Measurements from ENCODE around the gene RASSF4.

Gene RASSF4, protein sequence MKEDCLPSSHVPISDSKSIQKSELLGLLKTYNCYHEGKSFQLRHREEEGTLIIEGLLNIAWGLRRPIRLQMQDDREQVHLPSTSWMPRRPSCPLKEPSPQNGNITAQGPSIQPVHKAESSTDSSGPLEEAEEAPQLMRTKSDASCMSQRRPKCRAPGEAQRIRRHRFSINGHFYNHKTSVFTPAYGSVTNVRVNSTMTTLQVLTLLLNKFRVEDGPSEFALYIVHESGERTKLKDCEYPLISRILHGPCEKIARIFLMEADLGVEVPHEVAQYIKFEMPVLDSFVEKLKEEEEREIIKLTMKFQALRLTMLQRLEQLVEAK

DNA sequence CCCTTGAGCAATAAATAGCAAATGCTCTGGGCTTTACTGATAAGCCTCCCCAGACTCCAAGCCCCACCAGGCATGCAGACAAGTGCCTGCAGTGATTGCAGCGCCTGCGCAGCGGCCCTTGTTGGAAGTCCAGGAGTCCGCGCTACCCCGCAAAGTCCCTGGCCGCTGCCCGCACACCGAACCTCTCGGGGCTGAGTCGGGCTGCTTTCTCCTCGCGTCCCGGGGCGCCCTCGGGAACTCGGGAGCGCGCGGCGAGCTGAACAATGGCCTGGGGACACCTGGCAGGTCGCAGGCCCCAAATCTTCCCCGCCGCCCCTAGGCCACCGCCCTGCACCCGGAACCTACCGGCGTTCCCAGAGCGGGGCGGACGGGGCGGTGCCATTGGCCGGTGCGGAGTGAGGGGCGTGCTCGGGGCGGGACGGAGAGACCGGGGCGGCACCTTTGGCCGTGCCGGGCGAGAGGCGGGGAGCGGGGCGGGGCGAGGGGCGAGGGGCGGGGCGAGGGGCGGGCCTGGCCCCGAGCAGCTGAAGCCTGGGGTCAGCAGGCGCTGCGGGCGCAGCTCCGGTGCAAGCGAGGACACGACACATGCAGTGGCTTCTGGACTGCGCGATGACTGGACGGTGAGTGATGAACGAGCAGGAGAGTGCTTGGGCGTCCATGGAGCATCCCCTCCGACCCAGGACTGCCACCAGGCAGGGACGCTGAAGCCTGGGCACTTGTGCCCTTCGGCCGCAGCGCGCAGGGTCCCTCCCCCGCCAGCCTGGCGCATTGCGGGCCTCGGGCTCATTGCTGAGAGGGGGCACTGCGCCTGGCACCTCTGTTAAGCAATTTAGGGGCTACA is at the start of gene RASSF4:
Gene RASSF4 (plus strand): TSS at position 556 of the 841 bp plus-strand sequence. CDS start 10,401 bp downstream, outside the sequence.
- peak; percentile 7 to 41 for DNase-seq

DNA sequence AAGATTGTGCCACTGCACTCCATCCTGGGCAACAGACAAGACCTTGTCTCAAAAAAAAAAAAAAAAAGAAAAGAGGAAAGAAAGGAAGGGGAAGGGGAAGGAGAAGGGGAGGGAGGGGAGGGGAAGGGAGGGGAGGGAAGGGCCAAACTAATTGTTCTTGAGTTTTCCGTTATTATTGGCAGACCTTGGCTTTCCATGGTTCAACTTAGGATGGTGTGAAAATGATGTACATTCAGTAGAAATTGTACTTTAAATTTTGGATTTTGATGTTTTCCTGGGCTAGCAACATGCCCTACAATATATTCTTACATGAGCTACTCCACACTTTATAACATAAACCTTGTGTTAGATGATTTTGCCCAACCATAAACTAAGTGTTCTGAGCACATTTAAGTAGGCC is 49.7 kb upstream of the RASSF4 start:
- DNase-seq, result no peak

DNA sequence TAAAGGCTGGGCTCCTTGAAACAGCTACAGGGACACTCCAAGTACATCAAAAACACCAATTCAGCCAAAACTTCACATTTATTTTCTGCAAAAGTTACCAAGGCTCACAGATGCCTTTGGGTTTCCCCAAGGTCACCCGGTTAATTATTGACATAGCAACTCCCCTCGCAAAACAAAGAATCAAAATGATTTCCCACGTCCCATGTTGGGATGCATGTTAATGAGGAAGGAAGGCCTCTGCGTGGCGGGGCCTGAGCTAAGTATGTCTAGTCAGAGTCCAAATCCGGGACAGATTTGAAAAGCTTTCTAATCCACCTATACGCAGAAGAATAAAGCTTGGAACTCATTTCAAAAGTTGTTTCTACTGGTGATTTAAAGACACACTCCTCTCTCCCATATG is 49.0 kb upstream of the RASSF4 start:
- no peak for DNase-seq

DNA sequence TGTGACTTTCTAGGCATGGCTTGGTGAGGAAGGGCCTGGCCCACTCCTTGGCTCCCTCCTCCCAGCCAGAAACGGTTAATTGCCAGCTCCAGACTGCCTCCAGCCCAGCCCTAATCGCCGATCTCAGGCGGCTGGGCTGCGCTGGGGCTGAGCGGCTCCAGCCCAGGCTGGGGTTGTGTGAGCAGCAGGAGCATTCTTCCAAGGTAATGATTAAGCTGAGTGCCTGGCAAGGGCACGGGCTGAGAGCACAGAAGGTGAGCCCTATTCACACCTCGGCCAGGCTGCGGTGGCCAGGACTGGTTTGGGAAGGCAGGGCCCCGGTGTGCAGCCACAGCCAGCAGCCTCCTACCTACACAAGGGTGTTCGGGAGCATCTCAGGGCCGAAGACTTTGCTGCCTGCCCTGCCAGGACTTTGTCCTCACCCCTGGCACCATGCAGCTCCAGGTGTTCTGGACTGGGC is 48.5 kb upstream of the RASSF4 start, which contains the start of gene TMEM72:
Gene TMEM72 (plus strand): TSS at position 257 of the 460 bp plus-strand sequence. CDS start 176 bp downstream, at position 433.
- no peak for DNase-seq

DNA sequence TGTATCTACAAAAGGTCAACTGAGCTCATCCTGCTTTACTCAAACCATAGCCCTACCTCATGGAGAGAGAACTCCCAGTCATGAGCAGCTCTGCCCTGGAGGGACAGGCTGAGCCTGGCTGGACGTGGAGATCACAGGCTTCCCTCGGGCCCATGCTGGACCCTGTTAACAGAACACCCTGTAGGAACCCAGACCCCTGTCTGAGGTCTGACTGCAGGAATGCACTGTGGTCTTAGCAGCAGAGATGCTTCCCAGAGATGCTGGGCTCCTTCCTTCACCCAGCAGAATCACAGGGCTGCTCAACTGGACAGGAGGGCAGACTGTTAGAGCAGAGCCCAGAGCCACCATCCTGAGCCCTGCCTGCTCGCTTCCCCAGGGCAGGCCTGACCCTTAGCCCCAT is 47.7 kb upstream of the RASSF4 start:
- DNase-seq, result no peak

DNA sequence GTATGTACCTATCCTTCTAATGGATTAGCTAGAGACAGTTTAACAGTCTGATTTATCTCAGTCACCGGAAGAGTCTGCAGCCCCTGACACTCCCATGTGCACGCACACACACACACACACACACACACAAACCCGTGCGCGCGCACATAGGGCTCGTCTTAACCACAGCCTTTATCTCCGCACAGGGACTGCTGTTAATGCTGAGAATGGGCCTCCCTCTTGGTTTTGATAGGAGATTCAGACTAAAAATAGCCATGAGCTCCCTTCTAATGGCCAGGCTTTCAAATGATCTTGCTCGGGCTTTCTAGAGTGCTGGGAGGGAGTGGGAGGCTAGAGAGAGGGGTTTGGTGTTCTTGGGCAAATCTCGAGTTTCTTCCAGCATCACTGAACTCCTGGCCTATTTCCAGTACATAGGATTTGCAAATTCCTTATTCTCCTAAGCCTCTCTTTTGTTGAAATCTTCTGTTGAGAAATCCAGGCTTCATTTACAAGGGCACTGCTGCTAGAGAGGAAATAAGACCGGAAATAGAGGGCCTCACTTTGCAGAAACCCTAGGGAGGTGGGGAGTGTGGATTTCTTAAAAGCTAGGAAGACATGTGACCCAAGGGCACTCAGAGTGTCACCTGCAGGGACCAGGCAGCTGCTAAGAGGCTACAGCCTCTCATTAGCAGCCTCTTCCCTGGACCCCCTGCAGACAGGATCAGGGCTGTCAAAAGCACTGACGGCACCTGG is 46.1 kb upstream of the RASSF4 start:
- no peak for DNase-seq

DNA sequence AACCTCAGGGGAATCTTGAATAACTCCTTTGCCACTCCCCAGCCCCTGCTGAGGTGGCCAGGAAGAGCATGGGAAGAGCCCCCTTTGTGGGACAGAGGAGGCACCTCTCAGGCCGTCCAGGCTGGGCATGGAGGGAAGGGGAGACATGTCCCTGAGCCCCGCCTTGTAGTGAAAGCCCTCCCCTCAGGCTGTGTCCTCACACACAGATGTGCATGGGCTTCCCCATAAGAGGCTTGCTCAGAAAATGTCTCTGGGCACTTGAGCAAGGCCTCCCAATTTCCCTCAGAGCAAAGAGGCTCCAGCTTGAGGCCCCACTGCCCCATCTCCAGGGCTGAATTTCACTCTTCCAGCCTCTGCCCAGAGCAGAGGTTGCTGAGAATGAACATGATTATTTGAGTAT is 44.7 kb upstream of the RASSF4 start:
- DNase-seq, result no peak

DNA sequence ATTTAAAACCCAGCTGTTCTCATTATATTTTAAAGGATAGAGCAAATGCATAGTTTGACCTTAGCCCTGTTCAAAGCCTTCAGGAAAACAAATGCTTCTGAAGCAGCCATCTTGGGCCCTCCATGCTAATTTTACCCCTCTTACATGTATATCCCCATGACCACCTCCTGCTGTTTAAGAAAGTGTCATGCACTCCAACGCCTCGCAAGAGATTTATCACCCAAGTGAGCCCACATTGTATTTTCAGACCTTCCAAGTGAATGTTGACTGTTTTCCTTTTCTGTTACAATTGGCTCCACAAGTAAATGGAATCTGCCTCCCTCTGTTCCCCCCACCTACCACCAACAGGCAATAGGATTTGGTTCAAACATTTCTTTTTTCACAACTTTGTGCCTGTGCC is 43.2 kb upstream of the RASSF4 start:
- no peak for DNase-seq

DNA sequence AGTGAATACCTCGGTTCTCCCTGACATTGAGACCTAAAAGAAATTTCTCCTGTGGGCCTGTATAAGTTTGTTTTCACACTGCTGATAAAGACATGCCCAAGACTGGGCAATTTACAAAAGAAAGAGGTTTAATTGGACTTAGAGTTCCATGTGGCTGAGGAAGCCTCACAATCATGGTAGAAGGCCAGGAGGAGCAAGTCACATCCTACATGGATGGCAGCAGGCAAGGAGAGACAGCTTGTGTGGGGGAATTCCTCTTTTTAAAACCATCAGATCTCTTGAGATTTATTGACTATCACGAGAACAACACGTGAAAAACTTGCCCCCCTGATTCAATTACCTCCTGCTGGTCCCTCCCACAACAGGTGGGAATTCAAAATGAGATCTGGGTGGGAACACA is 41.8 kb upstream of the RASSF4 start:
- DNase-seq, result no peak

DNA sequence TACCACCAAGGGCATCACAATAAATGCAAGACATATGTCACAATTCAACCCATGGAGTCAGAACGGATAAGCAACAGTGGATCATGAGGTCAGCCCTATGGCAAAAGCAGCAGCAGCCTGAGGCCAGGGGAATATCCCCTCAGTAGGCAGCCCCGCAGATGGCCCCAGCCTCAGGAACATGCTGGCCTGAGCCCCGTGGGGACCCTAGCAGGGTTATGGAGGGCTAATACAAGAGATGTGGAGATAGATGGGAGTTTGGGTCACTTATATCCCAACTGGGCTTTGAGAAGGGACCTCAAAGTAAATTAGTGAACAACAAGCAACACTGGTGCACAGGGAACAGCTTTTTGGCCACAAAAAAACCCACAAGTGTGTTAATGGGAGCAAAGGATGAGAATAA is 39.4 kb upstream of the RASSF4 start:
- DNase-seq, result no peak

DNA sequence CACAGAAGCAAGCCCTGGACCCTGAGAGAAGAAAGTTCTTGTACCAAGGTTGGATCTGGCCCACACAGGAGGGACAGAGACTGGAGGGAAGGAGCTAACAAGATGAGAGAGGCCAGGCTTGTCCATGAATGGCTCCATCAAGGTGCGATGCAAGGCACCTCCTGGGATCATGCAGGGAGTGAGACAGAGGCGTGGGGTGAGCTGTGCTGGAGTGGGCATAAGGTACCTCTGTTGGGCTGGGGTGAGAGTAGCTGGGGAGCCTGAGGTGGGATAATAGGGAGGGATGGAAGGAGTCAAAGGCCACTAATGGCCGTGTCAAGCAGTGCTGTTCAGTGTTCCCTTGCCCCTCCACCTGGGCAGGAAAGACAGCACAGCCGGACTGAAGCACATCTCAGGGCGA is 38.5 kb upstream of the RASSF4 start:
- no peak for DNase-seq

DNA sequence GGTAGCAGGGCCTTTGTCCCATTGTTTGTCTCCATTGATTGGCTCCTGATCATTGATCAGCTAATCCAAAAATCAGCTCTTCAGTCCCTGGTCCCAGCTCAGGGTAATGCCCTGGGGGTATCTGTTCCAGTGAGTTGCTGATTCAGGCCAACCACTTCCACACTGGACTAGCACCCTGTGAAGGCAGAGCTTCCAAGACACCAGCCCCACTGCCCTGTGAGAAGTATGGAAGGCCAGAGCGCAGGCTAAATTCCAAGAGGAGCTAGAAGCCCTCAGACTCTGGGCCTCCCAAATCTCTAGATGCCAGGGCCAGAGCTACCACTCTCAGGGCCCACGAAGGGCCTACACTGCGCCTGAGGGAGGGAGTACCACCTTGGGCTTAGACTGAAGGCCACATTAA is 38.1 kb upstream of the RASSF4 start:
- DNase-seq, result no peak

DNA sequence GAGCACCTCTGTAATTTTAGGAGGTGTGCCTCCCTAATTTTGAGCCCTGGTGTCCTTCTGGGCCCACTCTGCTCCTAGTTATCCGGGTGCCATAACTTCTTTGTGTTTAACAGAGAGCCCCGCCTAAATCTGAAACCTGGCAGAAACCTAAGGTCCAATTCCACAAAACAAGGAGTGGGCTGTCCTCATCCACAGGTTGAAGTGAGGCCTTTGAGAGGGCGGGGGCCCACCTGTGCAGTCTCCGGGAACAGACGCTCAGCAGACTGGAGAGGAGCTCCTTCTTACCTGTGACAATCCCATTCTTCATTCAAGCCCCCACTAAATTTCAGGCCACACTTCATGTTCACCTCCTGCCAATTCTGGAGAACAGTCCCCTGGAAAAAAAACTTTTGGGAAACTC is 37.6 kb upstream of the RASSF4 start:
- DNase-seq, result no peak

DNA sequence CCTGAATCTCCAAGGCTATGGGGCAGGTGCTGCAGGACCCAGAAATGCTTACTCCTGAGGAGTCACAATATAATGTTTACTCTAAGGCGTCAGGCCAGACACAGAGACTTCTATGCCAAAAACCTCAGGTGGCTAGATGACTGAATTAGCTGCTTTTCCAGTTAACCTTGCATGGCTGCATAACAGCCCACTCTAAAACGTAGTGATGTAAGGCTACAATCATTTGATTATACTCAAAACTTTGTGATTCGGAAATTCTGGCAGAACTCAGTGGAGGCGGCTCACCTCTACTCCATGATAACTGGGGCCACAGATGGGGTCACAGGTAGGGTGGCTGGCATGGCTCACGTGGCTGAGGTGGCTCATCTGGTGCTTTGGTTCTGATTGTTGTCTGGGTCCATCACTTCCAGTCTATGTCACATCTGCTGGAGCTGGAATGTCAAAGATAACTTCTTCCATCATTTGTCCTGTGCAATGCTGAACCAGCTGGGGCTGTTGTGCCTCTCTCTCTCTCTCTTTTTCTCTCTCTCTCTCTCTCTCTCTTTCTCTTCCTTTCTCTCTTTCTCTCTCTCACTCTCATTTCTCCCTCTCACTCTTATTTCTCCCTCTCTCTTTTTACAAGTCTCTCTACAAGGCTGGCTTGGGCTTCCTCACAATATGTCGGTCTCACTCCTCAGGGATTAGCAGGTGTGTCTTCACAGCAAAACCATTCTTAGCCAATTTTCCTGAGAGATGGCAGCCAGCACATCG is 36.6 kb upstream of the RASSF4 start:
- DNase-seq, result no peak

DNA sequence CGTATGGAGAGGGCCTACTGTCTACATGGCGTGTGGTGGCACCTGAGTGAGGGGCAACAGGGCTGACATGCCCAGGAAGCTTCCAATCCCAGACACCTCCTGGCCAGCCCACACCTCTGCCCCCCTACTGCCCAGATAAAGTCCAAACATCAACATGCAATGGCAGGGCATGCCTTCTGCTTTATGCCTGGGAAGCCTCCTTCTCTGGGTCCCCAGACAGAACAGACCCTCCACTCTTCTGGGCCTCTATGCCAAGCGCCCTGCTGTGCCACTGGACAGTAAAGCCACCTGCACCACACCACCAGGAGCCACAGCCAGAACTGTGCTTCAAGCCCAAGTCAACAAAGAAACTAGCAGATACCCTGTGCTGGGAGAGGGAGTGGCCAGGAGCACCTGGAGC is 36.0 kb upstream of the RASSF4 start:
- DNase-seq, result no peak

DNA sequence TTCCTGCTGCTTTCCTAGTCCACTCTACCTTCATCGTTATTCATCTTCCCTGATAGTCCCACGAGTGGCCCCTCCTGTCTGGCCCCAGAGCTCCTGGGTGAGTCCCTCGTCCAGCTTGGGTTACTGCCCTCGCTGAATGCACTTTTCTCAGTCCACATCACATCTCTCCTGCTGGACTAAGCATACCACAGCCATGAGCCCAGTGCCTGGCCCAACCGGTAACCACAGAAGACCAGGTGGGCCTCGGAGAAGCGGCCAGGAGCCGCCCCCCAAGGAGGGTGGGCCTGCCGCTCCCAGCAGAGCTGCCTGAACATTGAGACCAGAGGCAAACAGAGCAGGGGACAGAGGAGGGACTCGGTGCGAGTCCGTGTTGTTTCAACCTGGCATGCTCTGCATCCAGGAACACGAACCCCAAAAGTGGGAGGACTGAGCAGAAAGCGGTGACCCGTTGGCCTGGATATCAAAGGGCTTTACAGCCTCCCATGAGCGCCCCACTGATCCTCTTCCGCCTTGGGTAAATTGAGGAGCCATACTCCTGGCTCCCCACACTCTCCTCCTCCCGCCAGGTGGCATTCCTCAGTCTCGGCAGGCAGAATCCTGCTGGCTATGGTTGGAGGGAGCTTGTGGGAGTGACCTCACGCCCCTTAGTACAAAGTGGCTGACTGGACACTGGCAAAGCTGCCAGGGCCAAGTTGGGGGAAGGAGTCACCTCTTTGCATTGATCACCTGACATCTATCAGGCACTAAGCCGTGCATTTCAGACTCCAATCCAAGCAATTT is 35.2 kb upstream of the RASSF4 start:
- DNase-seq, result no peak

DNA sequence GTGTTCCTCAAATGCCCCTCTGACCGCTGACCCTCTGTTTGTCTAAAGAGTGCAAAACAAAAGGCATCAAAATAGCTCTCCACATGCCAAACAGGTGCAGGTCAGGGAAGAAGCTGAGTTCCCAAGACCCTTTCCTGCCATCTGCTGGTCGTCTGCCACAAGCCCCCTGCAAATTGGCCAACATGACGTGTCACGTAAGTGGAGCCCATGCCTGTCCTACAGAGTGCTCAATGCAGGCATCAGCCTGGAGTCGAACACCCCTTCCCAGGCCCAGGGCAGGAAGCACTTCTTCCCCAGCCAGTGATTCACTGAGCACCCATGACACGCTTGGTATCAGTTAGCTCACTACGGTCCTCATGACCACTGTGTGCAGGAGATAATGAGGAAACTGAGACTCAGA is 34.4 kb upstream of the RASSF4 start:
- DNase-seq, result no peak

DNA sequence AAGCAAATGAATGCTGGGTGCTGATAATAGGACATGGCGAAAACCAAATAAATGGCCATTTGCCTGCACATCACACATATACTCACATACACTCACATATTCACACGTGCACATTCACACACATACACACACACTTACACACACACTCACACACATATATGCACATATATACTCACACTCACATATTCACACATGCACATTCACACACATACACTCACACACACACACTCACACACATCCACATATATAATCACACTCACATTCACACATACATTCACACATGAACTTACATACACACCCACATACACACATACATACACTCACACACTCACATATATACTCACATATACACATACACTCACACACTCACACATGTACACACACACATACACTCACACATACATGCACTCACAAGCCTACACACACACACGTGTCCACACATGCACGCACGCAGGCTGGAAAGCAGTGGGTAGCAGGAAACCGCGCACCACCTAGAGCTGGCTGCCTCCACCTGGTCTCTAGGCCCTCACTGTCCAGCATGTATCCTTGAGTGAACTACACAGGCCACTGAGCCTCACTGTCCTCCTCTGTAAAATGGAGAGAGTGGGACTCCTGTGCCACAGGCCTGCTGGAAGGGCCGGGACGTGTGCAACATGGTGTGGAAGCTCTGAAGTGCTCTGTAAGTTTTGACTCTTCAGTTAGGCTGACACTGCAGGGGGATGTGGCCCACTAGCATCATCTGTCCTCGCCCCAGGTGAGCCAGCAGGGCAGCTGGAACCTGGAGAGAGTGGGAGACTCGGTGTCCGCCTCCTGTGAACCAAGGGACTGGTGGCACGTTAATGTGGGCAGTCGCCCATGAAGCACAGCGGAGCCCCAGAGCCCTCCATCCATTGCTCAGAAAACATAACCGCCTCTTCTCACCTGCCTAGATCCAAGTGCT is 33.5 kb upstream of the RASSF4 start:
- DNase-seq, result no peak

DNA sequence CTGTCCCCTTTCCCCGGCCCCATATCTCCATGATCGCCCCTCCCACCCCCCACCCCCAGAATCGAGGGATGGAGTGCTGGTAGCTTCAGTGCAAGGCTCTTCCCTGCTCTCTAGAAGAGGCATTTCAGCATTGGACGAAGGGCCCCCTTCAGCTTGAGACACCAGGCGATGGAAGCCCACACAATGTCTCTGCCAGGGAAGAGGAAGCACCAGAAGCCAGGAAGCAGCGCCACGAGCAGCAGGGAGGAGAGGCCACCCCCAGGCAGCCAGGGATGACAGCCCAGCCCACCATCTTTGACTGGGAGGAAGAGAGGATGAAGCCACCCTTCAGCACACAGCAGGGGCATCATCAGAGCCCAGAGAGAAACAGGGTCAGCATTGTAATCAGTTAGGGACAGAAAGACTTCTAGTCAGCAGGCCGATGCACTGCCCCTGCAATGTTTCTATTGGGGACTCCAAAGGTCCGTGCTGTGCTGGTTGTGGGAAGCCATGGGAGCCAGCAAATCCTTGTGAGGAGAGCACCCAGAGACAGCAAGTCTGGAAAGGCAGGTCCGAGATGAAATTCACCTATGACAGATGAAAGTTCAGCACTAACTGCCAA is 32.8 kb upstream of the RASSF4 start:
- no peak for DNase-seq

DNA sequence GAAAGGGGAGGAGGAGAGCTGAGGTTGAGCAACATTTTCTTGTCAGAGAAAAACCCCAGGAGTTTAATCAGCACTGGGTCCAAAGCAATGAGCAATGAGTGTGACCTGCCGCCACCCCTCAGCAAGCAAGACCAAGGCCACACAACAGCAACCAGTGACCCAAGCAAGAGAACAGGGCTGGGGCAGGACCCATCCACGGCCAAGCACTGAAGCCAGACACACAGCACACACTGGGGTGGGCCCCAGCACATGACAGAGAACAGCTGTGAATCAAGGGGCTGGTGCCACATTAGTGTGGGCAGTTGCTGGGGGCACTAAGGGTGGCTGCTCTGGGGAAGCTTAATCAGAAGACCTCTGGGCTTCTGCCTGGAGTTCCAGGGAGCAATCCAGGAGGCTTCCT is 32.2 kb upstream of the RASSF4 start:
- no peak for DNase-seq

Measured in NCI-H2081 (cell line).